HepG2 (cell line): ENCODE results near the gene CTRL. TPM values are rescaled to one million over a fixed set of nuclear protein-coding genes. Genes with fewer than 3 reads are reported as not detected.

Experiments used
- ATF3 ChIP-seq: sonication (generic); formaldehyde crosslinking; IDR thresholded peaks from 2 replicates; pipeline ENCODE4 v1.4.0; 2020; ENCODE audit warnings: missing genetic modification reagents
- CCDC6 ChIP-seq: sonication (generic); formaldehyde crosslinking; IDR thresholded peaks from 2 replicates; pipeline ENCODE4 v1.8.1; 2022; ENCODE audit warnings: mild to moderate bottlenecking, missing genetic modification reagents, moderate library complexity
- GATAD1 ChIP-seq: IDR thresholded peaks from 2 replicates; pipeline ENCODE4 v1.6.1; 2016; ENCODE audit warnings: missing genetic modification reagents, missing compliant biosample characterization
- GFI1 ChIP-seq: sonication (generic); formaldehyde crosslinking; IDR thresholded peaks from 2 replicates; pipeline ENCODE4 v1.5.0; 2020; ENCODE audit warnings: missing genetic modification reagents, mild to moderate bottlenecking, borderline replicate concordance
- KAT2B ChIP-seq: fragments of 150-350 bp; IDR thresholded peaks from 2 replicates; pipeline ENCODE4 v1.6.1; 2014; ENCODE audit warnings: low read depth, low read length, borderline replicate concordance
- KDM3A ChIP-seq: IDR thresholded peaks from 2 replicates; pipeline ENCODE4 v1.6.1; 2018; ENCODE audit warnings: low read depth, missing compliant biosample characterization
- LCORL ChIP-seq, 2 experiments: fragments of 450-650 bp in 1 of 2; sonication (generic) in 1 of 2; formaldehyde crosslinking in 1 of 2; IDR thresholded peaks; 2 replicates each; pipeline versions ENCODE4 v1.5.0 to v1.6.1; 2017 to 2020; ENCODE audit warnings: antibody characterized with exemption in 1 of 2, missing genetic modification reagents in 1 of 2
- MED13 ChIP-seq: sonication (generic); formaldehyde crosslinking; IDR thresholded peaks from 2 replicates; pipeline ENCODE4 v1.5.0; 2020; ENCODE audit warnings: missing genetic modification reagents
- NFKBIZ ChIP-seq: IDR thresholded peaks from 2 replicates; pipeline ENCODE4 v1.6.1; 2018; ENCODE audit warnings: missing genetic modification reagents, missing compliant biosample characterization
- PCBP1 ChIP-seq: fragments of 200-400 bp; formaldehyde crosslinking; IDR thresholded peaks from 2 replicates; pipeline ENCODE4 v1.6.1; 2017; ENCODE audit warnings: mild to moderate bottlenecking, low read depth, low read length, borderline replicate concordance
- PHF8 ChIP-seq: sonication (generic); formaldehyde crosslinking; IDR thresholded peaks from 2 replicates; pipeline ENCODE4 v1.5.0; 2020; ENCODE audit warnings: missing genetic modification reagents
- PRDM15 ChIP-seq: sonication (generic); formaldehyde crosslinking; IDR thresholded peaks from 2 replicates; pipeline ENCODE4 v1.4.0; 2020; ENCODE audit warnings: missing genetic modification reagents
- RXRA ChIP-seq: sonication (generic); formaldehyde crosslinking; IDR thresholded peaks from 2 replicates; pipeline ENCODE4 v1.5.1; 2020; ENCODE audit warnings: missing genetic modification reagents
- SCMH1 ChIP-seq: sonication (generic); formaldehyde crosslinking; IDR thresholded peaks from 2 replicates; pipeline ENCODE4 v1.9.0; 2021; ENCODE audit warnings: missing genetic modification reagents, mild to moderate bottlenecking, borderline replicate concordance
- SMYD3 ChIP-seq: sonication (generic); formaldehyde crosslinking; IDR thresholded peaks from 2 replicates; pipeline ENCODE4 v1.8.1; 2023; ENCODE audit warnings: mild to moderate bottlenecking, missing genetic modification reagents
- SP140L ChIP-seq: sonication (generic); formaldehyde crosslinking; IDR thresholded peaks from 2 replicates; pipeline ENCODE4 v1.4.0; 2020; ENCODE audit warnings: missing genetic modification reagents, borderline replicate concordance
- THAP9 ChIP-seq: sonication (generic); formaldehyde crosslinking; IDR thresholded peaks from 2 replicates; pipeline ENCODE4; 2020; ENCODE audit warnings: missing genetic modification reagents, mild to moderate bottlenecking, borderline replicate concordance
- TMF1 ChIP-seq: sonication (generic); formaldehyde crosslinking; IDR thresholded peaks from 2 replicates; pipeline ENCODE4 v1.8.1; 2022; ENCODE audit warnings: low read depth, missing genetic modification reagents
- TRIM22 ChIP-seq: fragments of 450-650 bp; IDR thresholded peaks from 2 replicates; pipeline ENCODE4 v1.6.1; 2017
- XRCC5 ChIP-seq: fragments of 200-400 bp; formaldehyde crosslinking; optimal IDR thresholded peaks from 2 replicates; pipeline ENCODE3; 2017; ENCODE audit warnings: mild to moderate bottlenecking, low read length
- YEATS4 ChIP-seq: sonication (generic); formaldehyde crosslinking; IDR thresholded peaks from 2 replicates; pipeline ENCODE4 v1.4.0; 2020; ENCODE audit warnings: missing genetic modification reagents, borderline replicate concordance
- ZSCAN21 ChIP-seq: sonication (generic); formaldehyde crosslinking; IDR thresholded peaks from 2 replicates; pipeline ENCODE4 v1.8.0; 2022; ENCODE audit warnings: mild to moderate bottlenecking, missing genetic modification reagents, moderate library complexity, borderline replicate concordance
- polyA plus RNA-seq, 8 experiments: library from polyadenylated mRNA; depleted of rRNA in 3 of 8; stranded (reverse) in 7 of 8; unstranded in 1 of 8; fragments of >200 nt; fragmentation: Illumina TruSeq in 4 of 8; extraction: Trizol in 4 of 8; gene quantifications; 2 replicates each; pipeline versions ENCODE4 v1.2.1 to v1.2.3, GENCODE V29; 2011 to 2016; ENCODE audit warnings: low read depth in 4 of 8, missing spikeins in 1 of 8, mixed read lengths in 1 of 8; ENCODE audit not compliant: insufficient read depth in 1 of 8
- total RNA-seq, 5 experiments: library from RNA; depleted of rRNA; stranded (reverse); fragments of >200 nt; fragmentation: Illumina TruSeq; extraction: Trizol; gene quantifications; 2 replicates each; pipeline ENCODE4 v1.2.3, GENCODE V29; 2016; ENCODE audit warnings: low read depth in 1 of 5

CTRL gene
- total and polyA plus RNA-seq, 2 of the 13 experiments (the other 11 are each of a cell fraction or from before 2014, with no cell fraction given), result 1.9 to 2.7 TPM

- peak; percentile 76 for TF ChIP-seq PRDM15 (CRISPR knock-in tag)
- no peak for TF ChIP-seq PHF8
- TF ChIP-seq GFI1 (CRISPR knock-in tag), result no peak
- no peak for TF ChIP-seq NFKBIZ (CRISPR knock-in tag)
- TF ChIP-seq RXRA, result peak; percentile 39; the same call in 1 of the 2 replicates
- TF ChIP-seq ZSCAN21 (CRISPR knock-in tag), result no peak
- no peak for TF ChIP-seq TMF1 (CRISPR knock-in tag)
- 0 out of 2 replicates have a peak, but pooled peaks have one; percentile 4 for TF ChIP-seq ATF3 (CRISPR knock-in tag)
- TF ChIP-seq THAP9 (CRISPR knock-in tag), result peak; percentile 35; the same call in 1 of the 2 replicates
- TF ChIP-seq LCORL (IDR thresholded peaks at IDR 0.05), result no peak
- TF ChIP-seq LCORL (CRISPR knock-in tag; IDR thresholded peaks at IDR 0.05), result no peak
- 0 out of 2 replicates have a peak, but pooled peaks have one; percentile 33 for TF ChIP-seq CCDC6
- no peak for TF ChIP-seq PCBP1
- no peak for TF ChIP-seq SMYD3
- no peak for TF ChIP-seq SCMH1 (CRISPR knock-in tag)
- TF ChIP-seq GATAD1, result no peak
- TF ChIP-seq TRIM22, result no peak
- TF ChIP-seq XRCC5, result peak; percentile 55
- no peak for TF ChIP-seq SP140L
- TF ChIP-seq YEATS4 (CRISPR knock-in tag), result 0 out of 2 replicates have a peak, but pooled peaks have one; percentile 39
- TF ChIP-seq KDM3A, result no peak
- no peak for TF ChIP-seq KAT2B
- TF ChIP-seq MED13 (CRISPR knock-in tag), result no peak
Measured at GRCh38 chr16:67966549-67967182, 35.0 kb upstream of the CTRL start (continued).
